ENCODE data around the gene SH3GL3.

Gene SH3GL3

DNA sequence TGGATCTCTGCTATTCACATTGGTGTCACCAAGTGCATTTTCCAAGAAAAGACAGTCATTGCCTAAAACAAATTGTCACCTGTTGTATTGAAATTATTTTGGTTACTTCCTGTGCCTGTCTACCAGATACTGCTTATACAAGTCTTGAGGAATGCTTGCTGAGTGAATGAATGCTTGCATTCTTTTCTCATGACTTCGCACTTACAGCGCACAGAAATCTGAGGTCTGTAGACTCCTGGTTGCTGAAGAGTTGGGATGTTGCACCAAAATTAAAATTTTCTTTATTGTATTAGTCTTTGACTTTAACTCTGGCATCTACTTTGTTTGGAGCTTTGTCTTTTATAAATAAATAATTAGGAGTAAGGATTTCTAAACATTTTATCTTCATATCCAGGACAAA, 28.4 kb downstream of the SH3GL3 start:
- Mint-ChIP-seq H3K27ac (no peak overlapping the region), H3K4me3 (no peak overlapping the region), H3K4me1 (peaks cover 5% of the 10 kb centered on the region), H3K9me3 (peaks cover 8% of the 10 kb centered on the region), H3K27me3 (ENCODE audit: low read depth, poor library complexity) (peaks cover 3% of the 10 kb centered on the region), H3K36me3 (ENCODE audit: low read depth) (no peaks in the 10 kb centered on the region)
- no peak for DNase-seq
- TF ChIP-seq, protein P1, sequence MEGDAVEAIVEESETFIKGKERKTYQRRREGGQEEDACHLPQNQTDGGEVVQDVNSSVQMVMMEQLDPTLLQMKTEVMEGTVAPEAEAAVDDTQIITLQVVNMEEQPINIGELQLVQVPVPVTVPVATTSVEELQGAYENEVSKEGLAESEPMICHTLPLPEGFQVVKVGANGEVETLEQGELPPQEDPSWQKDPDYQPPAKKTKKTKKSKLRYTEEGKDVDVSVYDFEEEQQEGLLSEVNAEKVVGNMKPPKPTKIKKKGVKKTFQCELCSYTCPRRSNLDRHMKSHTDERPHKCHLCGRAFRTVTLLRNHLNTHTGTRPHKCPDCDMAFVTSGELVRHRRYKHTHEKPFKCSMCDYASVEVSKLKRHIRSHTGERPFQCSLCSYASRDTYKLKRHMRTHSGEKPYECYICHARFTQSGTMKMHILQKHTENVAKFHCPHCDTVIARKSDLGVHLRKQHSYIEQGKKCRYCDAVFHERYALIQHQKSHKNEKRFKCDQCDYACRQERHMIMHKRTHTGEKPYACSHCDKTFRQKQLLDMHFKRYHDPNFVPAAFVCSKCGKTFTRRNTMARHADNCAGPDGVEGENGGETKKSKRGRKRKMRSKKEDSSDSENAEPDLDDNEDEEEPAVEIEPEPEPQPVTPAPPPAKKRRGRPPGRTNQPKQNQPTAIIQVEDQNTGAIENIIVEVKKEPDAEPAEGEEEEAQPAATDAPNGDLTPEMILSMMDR (IDR thresholded peaks at IDR 0.05): no peak

DNA sequence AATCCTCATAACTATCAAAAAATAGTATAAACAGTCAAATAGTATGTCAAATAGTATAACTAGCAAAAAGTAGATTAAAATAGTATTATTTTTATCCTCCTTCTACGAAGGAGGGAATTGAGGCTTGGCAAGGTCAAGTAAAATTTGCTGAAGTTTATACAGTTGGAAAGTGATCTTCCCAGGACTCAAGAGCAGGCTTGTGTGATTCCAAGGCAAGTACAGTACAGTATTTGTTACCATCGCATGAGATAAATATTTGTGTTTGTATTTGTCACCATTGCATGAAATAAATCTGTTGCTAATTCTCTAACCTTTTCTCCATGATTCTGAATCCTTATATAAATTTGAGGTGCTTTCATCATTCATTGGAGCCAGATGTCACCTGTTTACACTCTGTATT, 28.9 kb downstream of the SH3GL3 start:
- no peak overlapping the region for H3K27ac Mint-ChIP-seq
- peaks cover 3% of the 10 kb centered on the region for H3K27me3 Mint-ChIP-seq (ENCODE audit: low read depth, poor library complexity)
- H3K4me3 Mint-ChIP-seq: no peak overlapping the region
- TF ChIP-seq, protein P1 (IDR thresholded peaks at IDR 0.05): no peak
- no peaks in the 10 kb centered on the region for H3K36me3 Mint-ChIP-seq (ENCODE audit: low read depth)
- peaks cover 5% of the 10 kb centered on the region for H3K4me1 Mint-ChIP-seq
- peaks cover 8% of the 10 kb centered on the region for H3K9me3 Mint-ChIP-seq
- no peak for DNase-seq

DNA sequence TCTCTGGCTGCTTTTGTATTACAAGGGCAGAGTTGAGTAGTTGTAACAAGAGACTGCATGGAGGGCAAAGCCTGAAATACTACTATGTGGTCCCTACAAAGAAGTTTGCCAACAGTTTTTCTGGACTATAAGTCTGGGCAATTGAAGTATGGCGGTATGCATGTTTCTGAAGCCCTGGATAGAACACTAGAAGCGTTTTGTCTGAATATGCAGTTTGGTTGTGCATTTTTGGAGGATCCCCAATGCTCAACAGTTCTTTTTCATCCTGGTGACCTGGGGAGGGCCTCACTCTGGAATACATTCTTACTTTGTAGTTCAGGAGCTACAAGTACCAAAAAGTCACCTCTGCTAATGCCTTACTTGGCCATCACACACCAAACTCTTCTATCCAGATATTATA, 29.6 kb downstream of the SH3GL3 start:
- TF ChIP-seq, protein P1 (IDR thresholded peaks at IDR 0.05): no peak
- Mint-ChIP-seq H3K27ac (no peak overlapping the region), H3K4me1 (peaks cover 5% of the 10 kb centered on the region), H3K36me3 (ENCODE audit: low read depth) (no peaks in the 10 kb centered on the region), H3K4me3 (no peak overlapping the region), H3K27me3 (ENCODE audit: low read depth, poor library complexity) (peaks cover 3% of the 10 kb centered on the region), H3K9me3 (peaks cover 8% of the 10 kb centered on the region)
- DNase-seq: no peak

DNA sequence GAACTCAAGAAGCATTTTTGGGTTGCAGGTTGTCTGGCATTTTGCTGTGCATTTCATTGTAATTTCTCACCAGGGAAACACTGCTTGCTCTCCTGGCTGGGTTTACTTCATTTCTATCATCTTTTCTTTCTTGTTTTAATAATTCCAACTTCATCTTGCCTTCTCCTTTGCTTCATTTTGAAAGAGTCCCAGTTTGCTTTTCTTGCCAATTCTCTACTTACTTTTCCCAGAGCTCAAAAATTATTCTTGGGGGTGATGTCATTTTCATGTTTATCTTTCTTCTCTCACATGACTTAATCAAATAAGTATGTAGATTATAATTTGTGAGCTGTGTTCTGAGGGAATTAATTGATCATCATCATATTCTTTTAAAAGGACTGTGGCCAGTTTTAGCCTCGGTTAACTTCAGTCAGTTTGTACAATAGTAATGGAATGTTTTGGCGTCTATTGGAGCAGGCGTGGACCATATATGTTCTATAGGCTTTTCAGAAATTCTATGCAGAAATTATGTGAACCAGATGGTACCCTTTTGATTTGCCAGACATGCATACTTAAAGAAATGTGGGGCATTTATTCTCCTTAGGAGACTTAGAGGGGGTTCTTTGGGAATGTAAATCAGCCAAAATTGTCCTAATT, 30.1 kb downstream of the SH3GL3 start:
- Mint-ChIP-seq H3K36me3 (ENCODE audit: low read depth) (no peaks in the 10 kb centered on the region), H3K4me3 (no peak overlapping the region), H3K9me3 (peaks cover 5% of the 10 kb centered on the region), H3K27ac (no peak overlapping the region), H3K27me3 (ENCODE audit: low read depth, poor library complexity) (peaks cover 3% of the 10 kb centered on the region), H3K4me1 (peaks cover 5% of the 10 kb centered on the region)
- TF ChIP-seq, protein P1 (IDR thresholded peaks at IDR 0.05): no peak
- no peak for DNase-seq

DNA sequence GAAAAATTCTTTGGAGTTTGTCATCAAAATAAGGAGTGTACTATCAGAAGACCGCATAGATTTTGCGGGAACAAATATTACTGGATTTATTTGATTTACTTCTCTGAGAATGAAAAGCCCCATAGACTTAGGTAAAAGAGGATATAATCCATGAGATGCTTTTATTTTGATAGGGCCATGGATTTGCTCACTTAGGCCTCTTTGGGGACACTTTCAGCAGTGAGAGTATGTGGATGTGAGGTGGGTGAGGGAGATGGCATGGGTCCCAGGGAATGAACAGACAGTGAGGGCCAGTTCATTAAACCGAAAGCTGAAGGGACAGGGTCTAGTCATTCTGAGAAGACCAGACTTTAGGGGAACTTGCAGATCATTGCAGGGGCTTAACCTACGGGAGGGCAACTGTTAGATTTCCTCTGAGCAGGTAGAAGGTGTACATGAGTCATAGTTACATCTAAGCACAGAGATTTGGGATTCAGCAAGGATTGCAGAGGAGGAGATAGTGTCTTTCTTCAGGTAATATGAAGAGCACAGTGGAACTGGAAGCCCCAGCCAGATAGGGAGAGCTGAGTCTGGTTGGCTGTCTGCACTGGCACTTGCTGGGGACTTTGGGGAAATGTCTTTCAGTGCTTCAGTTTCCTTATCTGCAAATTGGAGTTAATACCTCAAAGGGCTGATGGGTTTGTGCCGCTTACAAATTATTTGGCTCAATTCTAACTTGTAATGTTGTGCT, 30.8 kb downstream of the SH3GL3 start:
- TF ChIP-seq, protein P1 (IDR thresholded peaks at IDR 0.05): no peak
- DNase-seq: no peak
- Mint-ChIP-seq H3K27me3 (ENCODE audit: low read depth, poor library complexity) (peaks cover 3% of the 10 kb centered on the region), H3K36me3 (ENCODE audit: low read depth) (peaks cover 3% of the 10 kb centered on the region), H3K4me3 (no peak overlapping the region), H3K9me3 (peaks cover 2% of the 10 kb centered on the region), H3K27ac (no peak overlapping the region), H3K4me1 (peaks cover 5% of the 10 kb centered on the region)

DNA sequence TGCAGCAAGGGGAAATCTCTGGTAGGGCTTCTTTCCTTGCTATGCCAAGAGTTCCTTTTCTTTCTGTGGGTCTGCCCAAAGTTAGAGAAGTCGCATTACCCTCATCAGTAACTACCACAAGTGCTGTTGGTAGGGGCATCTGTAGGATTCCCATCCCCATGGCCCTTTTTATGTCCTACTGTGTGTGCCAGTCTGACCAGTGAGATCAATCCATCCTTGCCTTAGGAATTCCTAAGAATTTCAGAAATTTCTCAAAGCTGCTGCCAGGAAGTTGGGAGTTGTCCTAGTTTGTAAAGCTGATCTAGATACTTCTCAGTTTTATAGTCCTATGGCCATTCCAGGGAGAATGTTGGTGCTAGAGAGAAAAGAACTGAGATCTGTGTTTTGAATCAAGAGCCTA, 36.5 kb downstream of the SH3GL3 start:
- Mint-ChIP-seq H3K4me3 (no peak overlapping the region), H3K9me3 (peaks cover 42% of the 10 kb centered on the region), H3K27me3 (ENCODE audit: low read depth, poor library complexity) (peaks cover 5% of the 10 kb centered on the region)

More for the DNA sequence above, 36.5 kb downstream of the SH3GL3 start:
- Mint-ChIP-seq H3K27ac (no peak overlapping the region), H3K4me1 (peaks cover 5% of the 10 kb centered on the region), H3K36me3 (ENCODE audit: low read depth) (peaks cover 10% of the 10 kb centered on the region)
- TF ChIP-seq, protein P1 (IDR thresholded peaks at IDR 0.05): no peak
- DNase-seq: no peak
